H1 (cell line): ENCODE results near the gene HS6ST1. TPM values are rescaled to one million over a fixed set of nuclear protein-coding genes. Genes with fewer than 3 reads are reported as not detected.
A peak's percentile ranks its signal among the peaks of the same experiment; 100 is the strongest.

Experiments
- CTCF ChIA-PET: fragments of 300-600 bp; sonication (Branson Sonifier 250); formaldehyde crosslinking; loops from one replicate; lab custom pipeline; 2021; ENCODE audit not compliant: partially characterized antibody; lab: Charles Lee
- POLR2A ChIA-PET: fragments of 300-600 bp; sonication (Branson Sonifier 250); formaldehyde crosslinking; loops from one replicate; lab custom pipeline; 2021; ENCODE audit warnings: inconsistent platforms; ENCODE audit not compliant: partially characterized antibody; lab: Charles Lee
- DNase-seq, 2 experiments: peaks; one replicate each; pipeline versions ENCODE4 v3.0.0 to v3.0.0-alpha.2; 2010 to 2022; ENCODE audit warnings: low spot score in 2 of 2, low read depth in 1 of 2, mixed read lengths in 1 of 2
- FAIRE-seq: peaks from 2 replicates; lab custom pipeline; 2011; peaks lifted over from hg19 to GRCh38; lab: Jason Lieb, UNC
- H2AFZ ChIP-seq: 2 replicates; pipeline ENCODE4 v1.8.1; 2012; ENCODE audit warnings: low read length, inconsistent platforms
- H2AK5ac ChIP-seq: 2 replicates; pipeline ENCODE4 v1.6.1; 2013; ENCODE audit warnings: low read depth, low read length
- H2BK120ac ChIP-seq: replicated peaks from 2 replicates; pipeline ENCODE3; 2013; ENCODE audit warnings: low read depth, low read length, inconsistent platforms
- H2BK12ac ChIP-seq: 2 replicates; pipeline ENCODE4 v1.6.1; 2013; ENCODE audit warnings: low read depth, low read length
- H2BK15ac ChIP-seq: 2 replicates; pipeline ENCODE4 v1.6.1; 2013; ENCODE audit warnings: low read length
- H2BK20ac ChIP-seq: 2 replicates; pipeline ENCODE4 v1.6.1; 2013; ENCODE audit warnings: low read length
- H2BK5ac ChIP-seq: 2 replicates; pipeline ENCODE4 v1.6.1; 2013; ENCODE audit warnings: low read depth, low read length
- H3K14ac ChIP-seq: 2 replicates; pipeline ENCODE4 v1.6.1; 2013; ENCODE audit warnings: inconsistent platforms; ENCODE audit not compliant: insufficient read length
- H3K18ac ChIP-seq: 2 replicates; pipeline ENCODE4 v1.6.1; 2013; ENCODE audit warnings: low read length; ENCODE audit errors: extremely low read depth
- H3K23ac ChIP-seq: 2 replicates; pipeline ENCODE4 v1.6.1; 2013; ENCODE audit warnings: inconsistent platforms; ENCODE audit not compliant: insufficient read length
- H3K23me2 ChIP-seq: 2 replicates; pipeline ENCODE4 v1.6.1; 2013; ENCODE audit warnings: low read depth, low read length
- H3K27ac ChIP-seq: 2 replicates; pipeline ENCODE4 v1.6.1; 2011; ENCODE audit warnings: low read depth, low read length, inconsistent platforms
- H3K27me3 ChIP-seq, 4 experiments: replicated peaks in 1 of 4; 1 replicate in 1 of 4; 2 replicates in 3 of 4; pipeline versions ENCODE4 v1.6.1 to v1.8.1; 2011 to 2013; ENCODE audit warnings: low read length in 3 of 4, mild to moderate bottlenecking in 3 of 4, inconsistent platforms in 2 of 4, mixed read lengths in 2 of 4, moderate library complexity in 1 of 4; ENCODE audit not compliant: control insufficient read depth in 3 of 4, insufficient read depth in 3 of 4; ENCODE audit errors: extremely low read depth in 1 of 4
- H3K36me3 ChIP-seq, 4 experiments: 2 replicates each; pipeline versions ENCODE4 v1.6.1 to v1.8.1; 2011 to 2013; ENCODE audit warnings: mild to moderate bottlenecking in 4 of 4, low read length in 3 of 4, moderate library complexity in 2 of 4, control low read depth in 1 of 4, inconsistent platforms in 1 of 4; ENCODE audit not compliant: insufficient read depth in 4 of 4, control insufficient read depth in 2 of 4
- H3K4ac ChIP-seq: replicated peaks from 2 replicates; pipeline ENCODE3; 2013; ENCODE audit warnings: low read length, low read depth, mixed read lengths, inconsistent platforms; ENCODE audit not compliant: insufficient read length
- H3K4me1 ChIP-seq, 4 experiments: replicated peaks in 1 of 4; 1 replicate in 1 of 4; 2 replicates in 3 of 4; pipeline versions ENCODE4 v1.6.1 to v1.8.1; 2011 to 2013; ENCODE audit warnings: low read length in 3 of 4, inconsistent platforms in 2 of 4, mixed read lengths in 1 of 4; ENCODE audit not compliant: insufficient read depth in 4 of 4, control insufficient read depth in 3 of 4
- H3K4me2 ChIP-seq, 2 experiments: 2 replicates each; pipeline versions ENCODE4 v1.6.1 to v1.8.1; 2011 to 2013; ENCODE audit warnings: low read depth in 2 of 2, low read length in 2 of 2, control low read depth in 1 of 2, inconsistent platforms in 1 of 2, mild to moderate bottlenecking in 1 of 2; ENCODE audit not compliant: insufficient read depth in 1 of 2
- H3K4me3 ChIP-seq, 4 experiments: fragments of 200-600, 300-600 bp in 1 of 4; sonication (generic), shearing (Covaris generic), sonication (Bioruptor Twin) in 1 of 4; 2 replicates each; pipeline versions ENCODE4 v1.5.1 to v1.8.1; 2011 to 2016; ENCODE audit warnings: low read length in 4 of 4, low read depth in 3 of 4, control low read depth in 2 of 4, inconsistent platforms in 2 of 4, mild to moderate bottlenecking in 2 of 4, mixed read lengths in 1 of 4, moderate library complexity in 1 of 4; ENCODE audit not compliant: insufficient read depth in 2 of 4; ENCODE audit errors: extremely low read depth in 1 of 4
- H3K56ac ChIP-seq: replicated peaks from 2 replicates; pipeline ENCODE3; 2013; ENCODE audit warnings: low read depth, mild to moderate bottlenecking, mixed read lengths, low read length, inconsistent platforms; ENCODE audit not compliant: insufficient read length
- H3K79me1 ChIP-seq: 2 replicates; pipeline ENCODE4 v1.6.1; 2013; ENCODE audit warnings: low read depth, low read length, control low read depth
- H3K79me2 ChIP-seq, 2 experiments: 2 replicates each; pipeline versions ENCODE4 v1.6.1 to v1.8.1; 2012 to 2013; ENCODE audit warnings: low read length in 2 of 2, mild to moderate bottlenecking in 2 of 2, inconsistent platforms in 1 of 2; ENCODE audit not compliant: insufficient read depth in 2 of 2, control insufficient read depth in 1 of 2
- H3K9ac ChIP-seq, 4 experiments: replicated peaks in 1 of 4; 1 replicate in 1 of 4; 2 replicates in 3 of 4; pipeline versions ENCODE4 v1.6.1 to v1.8.1; 2011 to 2013; ENCODE audit warnings: low read depth in 3 of 4, low read length in 3 of 4, control low read depth in 2 of 4, mild to moderate bottlenecking in 2 of 4, moderate library complexity in 2 of 4, inconsistent platforms in 1 of 4; ENCODE audit errors: extremely low read depth in 1 of 4
- H3K9me3 ChIP-seq, 2 experiments: 2 replicates each; pipeline versions ENCODE4 v1.6.1 to v1.8.1; 2012 to 2013; ENCODE audit warnings: mild to moderate bottlenecking in 2 of 2, moderate library complexity in 2 of 2, control low read depth in 1 of 2, inconsistent platforms in 1 of 2, low read depth in 1 of 2, low read length in 1 of 2, mixed read lengths in 1 of 2; ENCODE audit not compliant: insufficient read depth in 2 of 2
- H4K20me1 ChIP-seq, 2 experiments: replicated peaks in 1 of 2; 2 replicates each; pipeline versions ENCODE3 to v1.8.1; 2011 to 2013; ENCODE audit warnings: inconsistent platforms in 2 of 2, low read length in 2 of 2, mild to moderate bottlenecking in 1 of 2; ENCODE audit not compliant: insufficient read depth in 2 of 2, control insufficient read depth in 1 of 2
- H4K5ac ChIP-seq: 2 replicates; pipeline ENCODE4 v1.6.1; 2013; ENCODE audit warnings: low read length, low read depth, mixed read lengths, inconsistent platforms; ENCODE audit not compliant: insufficient read length
- H4K8ac ChIP-seq: 2 replicates; pipeline ENCODE4 v1.8.0; 2013; ENCODE audit warnings: mild to moderate bottlenecking, moderate library complexity, low read length, inconsistent platforms; ENCODE audit not compliant: insufficient read depth; ENCODE audit errors: extremely low read depth
- H4K91ac ChIP-seq: replicated peaks from 2 replicates; pipeline ENCODE3; 2013; ENCODE audit warnings: low read length, mixed read lengths, inconsistent platforms; ENCODE audit not compliant: insufficient read length
- ATF2 ChIP-seq: IDR thresholded peaks from 2 replicates; pipeline ENCODE4 v1.6.1; 2012; ENCODE audit warnings: low read length, inconsistent platforms
- JUND ChIP-seq: IDR thresholded peaks from 2 replicates; pipeline ENCODE4 v1.6.1; 2011; ENCODE audit warnings: mild to moderate bottlenecking, improper control_type of control experiment, low read length
- POU5F1 ChIP-seq: IDR thresholded peaks from 2 replicates; pipeline ENCODE4 v1.6.1; 2011; ENCODE audit warnings: low read depth, mild to moderate bottlenecking, low read length, moderate library complexity
- RAD21 ChIP-seq, 2 experiments: IDR thresholded peaks in 1 of 2; conservative IDR thresholded peaks in 1 of 2; 2 replicates each; pipeline ENCODE4 v1.6.1; 2011; ENCODE audit warnings: low read depth in 2 of 2, low read length in 2 of 2, improper control_type of control experiment in 1 of 2, inconsistent platforms in 1 of 2, mild to moderate bottlenecking in 1 of 2, moderate library complexity in 1 of 2
- ZNF274 ChIP-seq: IDR thresholded peaks from 2 replicates; pipeline ENCODE4 v1.7.0; 2012; ENCODE audit warnings: low read length, borderline replicate concordance; ENCODE audit errors: extremely low read depth
- WGBS, 2 experiments: shearing (Covaris generic) in 1 of 2; methylation state at CpG; one replicate each; pipeline versions ENCODE4 v1.1.6 to v1.1.7; 2013 to 2015; ENCODE audit warnings: low lambda C conversion rate in 2 of 2, mixed read lengths in 2 of 2, inconsistent platforms in 1 of 2, low coverage in 1 of 2, missing lambda C conversion rate in 1 of 2; ENCODE audit not compliant: insufficient replicate concordance in 2 of 2, insufficient coverage in 1 of 2, insufficient read length in 1 of 2; ENCODE audit errors: extremely low coverage in 1 of 2, missing lambda C conversion rate in 1 of 2; 5-methylcytosine and 5-hydroxymethylcytosine counted together
- polyA plus RNA-seq, 7 experiments: library from polyadenylated mRNA; depleted of rRNA in 3 of 7; stranded (reverse) in 5 of 7; unstranded in 2 of 7; fragments of >200 nt in 5 of 7; fragments of 200-250 nt in 2 of 7; gene quantifications; 1 replicate in 5 of 7; 2 replicates in 1 of 7; 4 replicates in 1 of 7; pipeline versions ENCODE4 v1.2.1 to v1.2.3, GENCODE V29; 2011 to 2013; ENCODE audit warnings: missing spikeins in 2 of 7, mixed read lengths in 2 of 7
- total RNA-seq: library from RNA; stranded (reverse); fragmentation: NEBNext Ultra II Directional; extraction: Animal tissue kit (Norgen Biotek cat#: 25700); gene quantifications from 2 replicates; pipeline ENCODE4 v1.2.1, GENCODE V29; 2021

HS6ST1 gene
- total and polyA plus RNA-seq, 2 of the 8 experiments (the other 6 are each of a cell fraction or from before 2014, with no cell fraction given): 37.4 to 74.6 TPM

GRCh38 chr2:128306081-128306930, 12.4 kb downstream of the HS6ST1 start:
- no peak overlapping the region for H3K23ac ChIP-seq
- H2BK15ac ChIP-seq: no peak overlapping the region
- H3K14ac ChIP-seq: no peak overlapping the region
- ChIA-PET CTCF (interaction anchor here (0.6 to 3.2 kb wide), 23 partner anchors 8 to 1229 kb away, joined by 3 to 17 read pairs (median 3); no protein-coding TSS in a partner anchor), POLR2A (interaction anchor here (0.6 to 1.0 kb wide), 2 partner anchors 11 to 175 kb away, joined by 3 to 4 read pairs; no protein-coding TSS in a partner anchor)
- DNase-seq: no peak
- H3K36me3 ChIP-seq: peaks cover 0 to 3% (median 0%) of the 10 kb centered on the region in 4 experiments; a peak in 1 of 8 replicates
- no peak overlapping the region for H4K8ac ChIP-seq
- H4K20me1 ChIP-seq: peaks cover 76 to 87% of the 10 kb centered on the region in 2 experiments
- H3K18ac ChIP-seq: 0 out of 2 replicates have a peak overlapping the region, but pooled peaks have one; percentile 27
- H4K91ac ChIP-seq: peak overlapping the region; percentile 41
- H2BK20ac ChIP-seq: no peak overlapping the region
- no peaks in the 10 kb centered on the region for H3K27me3 ChIP-seq
- no peaks in the 10 kb centered on the region for H3K23me2 ChIP-seq
- no peak overlapping the region for H3K4ac ChIP-seq
- H2BK12ac ChIP-seq: no peak overlapping the region
- peak overlapping the region; percentile 14; the same call in 1 of the 2 replicates for H3K27ac ChIP-seq
- peaks cover 0 to 46% (median 25%) of the 10 kb centered on the region in 4 experiments; a peak in 6 of 7 replicates for H3K4me1 ChIP-seq
- 80% methylated on average over 21 of the region's 24 CpGs; no CpG with 5 or more reads in 1 of the 2 experiments for WGBS, 2 experiments
- peak overlapping the region; percentile 41 to 50; a peak in 2 of 4 replicates for H3K4me2 ChIP-seq
- H2AFZ ChIP-seq: no peak overlapping the region
- no peak for FAIRE-seq
- H2BK120ac ChIP-seq: no peak overlapping the region
- H3K4me3 ChIP-seq: no peak overlapping the region
- no peak overlapping the region for H2AK5ac ChIP-seq
- no peak overlapping the region for H4K5ac ChIP-seq
- peak overlapping the region in 1 of 4 experiments; percentile 20; a peak in 1 of 7 replicates for H3K9ac ChIP-seq
- H3K79me2 ChIP-seq: peaks cover 48 to 100% of the 10 kb centered on the region in 2 experiments
- peak overlapping the region; percentile 27; the same call in 1 of the 2 replicates for H2BK5ac ChIP-seq
- no peaks in the 10 kb centered on the region for H3K9me3 ChIP-seq
- peaks cover 66% of the 10 kb centered on the region for H3K79me1 ChIP-seq
- H3K56ac ChIP-seq: no peak overlapping the region
- TF ChIP-seq ZNF274: no peak
- peak in 1 of 2 experiments; percentile 44; a peak in 2 of 4 replicates for TF ChIP-seq RAD21 (IDR thresholded peaks at IDR 0.05 in 1 of 2, conservative IDR thresholded peaks at IDR 0.05 in 1 of 2; ENCODE audit: low read depth in 2 of 2, low read length in 2 of 2)
- no peak for TF ChIP-seq ATF2
- TF ChIP-seq POU5F1: no peak
- TF ChIP-seq JUND: no peak
